AG09319 (cell line): ENCODE measurements around the gene JAG2.
"Not testable (repeated sequence)": the region's sequence is repeated elsewhere in the genome, so short reads cannot be mapped to it uniquely, and the experiment has no call there.

Source experiments
- DNase-seq: peaks from one replicate; pipeline ENCODE4 v3.0.0-alpha.2; 2010; ENCODE audit warnings: low read depth; ENCODE audit errors: extremely low read depth
- CTCF ChIP-seq: IDR thresholded peaks from 2 replicates; pipeline ENCODE4 v1.5.1; 2011; ENCODE audit warnings: low read depth, mild to moderate bottlenecking, inconsistent platforms, low read length, moderate library complexity

Gene JAG2

DNA sequence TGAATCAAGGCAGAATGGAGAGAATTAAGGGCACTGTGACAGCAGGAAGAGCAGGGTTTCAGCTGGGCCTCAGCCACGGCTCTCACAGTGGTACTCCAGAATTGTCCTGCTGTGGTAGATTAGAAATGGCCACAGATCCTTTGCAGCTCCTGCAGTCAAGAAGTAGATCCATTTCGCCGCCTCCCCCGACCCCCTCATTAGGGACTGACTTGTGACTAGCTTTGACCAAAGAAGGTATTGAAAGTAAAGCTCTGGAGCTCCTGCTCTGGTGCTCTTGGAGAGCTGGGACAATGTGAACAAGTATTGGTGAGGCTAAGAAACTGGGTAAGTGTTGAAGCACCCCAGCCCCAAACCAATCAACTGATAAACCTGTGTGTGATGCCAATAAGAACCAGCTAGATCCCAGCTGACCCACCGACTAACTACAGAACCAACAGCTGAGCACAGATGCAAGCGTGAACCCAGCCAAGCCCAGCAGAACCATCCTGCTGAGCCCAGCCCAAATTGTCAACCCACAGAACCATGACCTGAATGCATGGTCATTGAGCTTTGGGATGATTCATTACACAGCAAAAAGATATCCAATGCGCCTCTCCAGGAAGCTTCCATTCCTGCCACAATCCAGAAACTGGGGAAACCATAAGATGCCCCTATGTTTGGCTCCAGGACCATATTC lies 50.7 kb downstream of the JAG2 start:
- TF ChIP-seq CTCF = no peak
- DNase-seq = no peak

- DNase-seq = no peak
Measured at GRCh38 chr14:105117257-105117646, 51.3 kb downstream of the JAG2 start.

DNA sequence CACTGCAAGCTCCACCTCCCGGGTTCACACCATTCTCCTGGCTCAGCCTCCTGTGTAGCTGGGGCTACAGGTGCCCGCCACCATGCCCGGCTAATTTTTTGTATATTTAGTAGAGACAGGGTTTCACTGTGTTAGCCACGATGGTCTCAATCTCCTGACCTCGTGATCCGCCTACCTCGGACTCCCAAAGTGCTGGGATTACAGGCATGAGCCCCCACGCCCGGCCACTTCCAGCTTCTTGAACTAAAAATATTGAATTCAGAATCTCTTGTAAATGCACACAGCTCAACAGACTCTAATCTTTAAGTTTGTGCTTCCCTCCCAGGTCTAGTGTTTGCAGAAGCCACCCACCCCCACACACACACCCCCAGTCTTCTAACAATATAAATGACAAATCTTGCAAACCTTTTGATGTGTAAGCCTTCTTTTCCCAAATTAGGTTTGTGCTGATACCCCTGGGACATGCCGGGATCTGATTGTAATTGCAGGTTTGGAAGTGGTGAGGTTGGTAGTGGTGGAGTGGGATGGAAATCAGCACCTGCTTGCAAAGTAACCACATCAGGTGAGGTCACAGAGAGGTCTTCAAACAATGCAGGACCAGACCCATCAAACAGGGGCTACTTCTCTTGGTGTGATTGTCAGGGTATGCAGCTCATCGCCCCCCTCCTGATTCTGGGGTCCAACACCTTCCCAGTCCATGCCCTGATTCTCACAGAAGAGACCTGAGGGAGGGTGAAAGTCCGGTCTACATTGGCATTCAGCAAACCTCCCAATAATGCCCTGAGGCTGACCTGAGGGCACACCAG lies 51.9 kb downstream of the JAG2 start:
- no peak for TF ChIP-seq CTCF
- DNase-seq = no peak

More at GRCh38 chr14:105117257-105117646, 51.3 kb downstream of the JAG2 start:
- TF ChIP-seq CTCF = no peak

- DNase-seq = not testable (repeated sequence)
Measured at GRCh38 chr14:105109243-105109642, 59.3 kb downstream of the JAG2 start.

DNA sequence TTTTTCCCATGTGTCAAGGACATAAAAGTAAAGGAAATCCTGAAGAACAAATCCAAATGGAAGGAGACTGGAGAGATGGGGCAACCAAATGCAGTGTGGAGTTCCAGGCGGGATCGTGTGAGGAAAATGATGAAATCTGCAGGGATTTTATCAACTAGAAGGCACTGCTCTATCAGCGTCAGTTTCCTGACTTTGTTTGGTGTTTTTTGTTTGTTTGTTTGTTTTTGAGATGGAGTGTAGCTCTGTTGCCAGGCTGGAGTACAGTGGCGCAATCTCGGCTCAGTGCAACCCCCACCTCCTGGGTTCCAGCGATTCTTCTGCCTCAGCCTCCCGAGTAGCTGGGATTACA lies 60.1 kb downstream of the JAG2 start:
- no peak for TF ChIP-seq CTCF
- no peak for DNase-seq

GRCh38 chr14:105107781-105108515 lies 60.6 kb downstream of the JAG2 start:
- no peak for DNase-seq
- TF ChIP-seq CTCF = no peak

DNA sequence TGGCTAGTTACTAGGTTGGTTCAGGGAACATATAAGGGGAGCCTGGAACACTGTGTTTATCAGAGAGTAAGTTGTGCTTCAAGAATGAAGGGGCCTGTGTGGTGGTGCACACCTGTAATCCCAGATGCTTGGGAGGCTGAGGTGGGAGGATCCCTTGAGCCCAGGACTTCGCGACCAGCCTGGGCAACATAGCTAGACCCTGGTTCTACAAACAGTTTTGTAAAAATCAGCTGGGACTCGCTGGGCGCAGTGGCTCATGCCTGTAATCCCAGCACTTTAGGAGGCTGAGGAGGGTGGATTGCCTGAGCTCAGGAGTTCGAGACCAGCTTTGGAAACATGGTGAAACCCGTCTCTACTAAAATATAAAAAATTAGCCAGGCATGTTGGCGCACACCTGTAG lies 61.2 kb downstream of the JAG2 start:
- no peak for DNase-seq
- no peak for TF ChIP-seq CTCF
